ENCODE data around the gene ESYT1. TPM values are rescaled to one million over a fixed set of nuclear protein-coding genes. Genes with fewer than 3 reads are reported as not detected.

The ESYT1 gene
- total RNA-seq, 1 experiment from 2014 or later = 107 TPM

DNA sequence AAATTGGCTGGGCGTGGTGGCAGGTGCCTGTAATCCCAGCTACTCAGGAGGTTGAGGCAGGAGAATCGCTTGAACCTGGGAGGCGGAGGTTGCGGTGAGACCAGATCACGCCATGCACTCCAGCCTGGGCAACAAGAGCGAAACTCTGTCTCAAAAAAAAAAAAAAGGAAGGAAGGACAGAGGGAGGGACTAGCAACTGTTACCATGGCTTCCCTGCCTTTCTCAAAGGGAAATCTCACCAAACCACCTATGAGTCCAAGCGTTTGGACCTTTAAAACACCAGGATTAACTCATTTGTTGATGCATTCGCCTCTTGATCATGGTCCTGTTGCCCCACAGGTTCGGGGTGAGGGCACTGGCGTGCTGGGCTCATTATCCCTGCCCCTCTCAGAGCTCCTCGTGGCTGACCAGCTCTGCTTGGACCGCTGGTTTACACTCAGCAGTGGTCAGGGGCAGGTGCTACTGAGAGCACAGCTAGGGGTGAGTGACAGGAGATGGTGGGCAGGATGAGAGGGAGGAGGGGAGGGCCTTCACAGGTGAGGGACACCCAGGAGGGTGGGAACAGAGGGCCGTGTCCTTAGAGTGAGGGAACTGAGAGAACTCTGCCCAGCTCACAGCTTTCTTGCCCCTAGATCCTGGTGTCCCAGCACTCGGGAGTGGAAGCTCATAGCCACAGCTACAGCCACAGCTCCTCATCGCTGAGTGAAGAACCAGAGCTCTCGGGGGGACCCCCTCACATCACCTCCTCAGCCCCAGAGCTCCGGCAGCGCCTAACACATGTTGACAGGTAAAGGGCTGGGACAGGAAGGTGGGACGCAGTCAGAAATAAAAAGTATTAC, 14.1 kb downstream of the ESYT1 start:
- H3K4me1 ChIP-seq (ENCODE audit: insufficient read depth, low read length, poor library complexity, severe bottlenecking) = no peaks in the 10 kb centered on the region
- no TSS peak for BruUV-seq (replicated peaks)
- no peak for TF ChIP-seq EZH2 (IDR thresholded peaks at IDR 0.05; ENCODE audit: borderline replicate concordance, low read depth, low read length, poor library complexity, severe bottlenecking)
- TF ChIP-seq, protein P1, sequence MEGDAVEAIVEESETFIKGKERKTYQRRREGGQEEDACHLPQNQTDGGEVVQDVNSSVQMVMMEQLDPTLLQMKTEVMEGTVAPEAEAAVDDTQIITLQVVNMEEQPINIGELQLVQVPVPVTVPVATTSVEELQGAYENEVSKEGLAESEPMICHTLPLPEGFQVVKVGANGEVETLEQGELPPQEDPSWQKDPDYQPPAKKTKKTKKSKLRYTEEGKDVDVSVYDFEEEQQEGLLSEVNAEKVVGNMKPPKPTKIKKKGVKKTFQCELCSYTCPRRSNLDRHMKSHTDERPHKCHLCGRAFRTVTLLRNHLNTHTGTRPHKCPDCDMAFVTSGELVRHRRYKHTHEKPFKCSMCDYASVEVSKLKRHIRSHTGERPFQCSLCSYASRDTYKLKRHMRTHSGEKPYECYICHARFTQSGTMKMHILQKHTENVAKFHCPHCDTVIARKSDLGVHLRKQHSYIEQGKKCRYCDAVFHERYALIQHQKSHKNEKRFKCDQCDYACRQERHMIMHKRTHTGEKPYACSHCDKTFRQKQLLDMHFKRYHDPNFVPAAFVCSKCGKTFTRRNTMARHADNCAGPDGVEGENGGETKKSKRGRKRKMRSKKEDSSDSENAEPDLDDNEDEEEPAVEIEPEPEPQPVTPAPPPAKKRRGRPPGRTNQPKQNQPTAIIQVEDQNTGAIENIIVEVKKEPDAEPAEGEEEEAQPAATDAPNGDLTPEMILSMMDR (conservative IDR thresholded peaks at IDR 0.05; ENCODE audit: low read depth, low read length) = no peak
- CTCF ChIA-PET = no interaction called here
- POLR2A ChIA-PET (ENCODE audit: low non-redundant PET) = no interaction called here
- H3K4me3 ChIP-seq (ENCODE audit: low read depth, low read length, poor library complexity, severe bottlenecking) = no peak overlapping the region
- intact Hi-C loops (cut with micrococcal nuclease; ENCODE audit: unreplicated experiment) = no loop called here
- no peak for DNase-seq (ENCODE audit: low spot score)
- no peaks in the 10 kb centered on the region for H3K9me3 ChIP-seq (ENCODE audit: low read depth, low read length, poor library complexity, severe bottlenecking)
- peaks cover 69% of the 10 kb centered on the region for H3K36me3 ChIP-seq (ENCODE audit: insufficient read depth, low read length, poor library complexity, severe bottlenecking)
- H3K27me3 ChIP-seq (replicated peaks; ENCODE audit: insufficient read depth, low read depth, low read length, poor library complexity) = no peaks in the 10 kb centered on the region
- H3K27ac ChIP-seq (ENCODE audit: low read depth, low read length, poor library complexity, severe bottlenecking) = no peak overlapping the region

DNA sequence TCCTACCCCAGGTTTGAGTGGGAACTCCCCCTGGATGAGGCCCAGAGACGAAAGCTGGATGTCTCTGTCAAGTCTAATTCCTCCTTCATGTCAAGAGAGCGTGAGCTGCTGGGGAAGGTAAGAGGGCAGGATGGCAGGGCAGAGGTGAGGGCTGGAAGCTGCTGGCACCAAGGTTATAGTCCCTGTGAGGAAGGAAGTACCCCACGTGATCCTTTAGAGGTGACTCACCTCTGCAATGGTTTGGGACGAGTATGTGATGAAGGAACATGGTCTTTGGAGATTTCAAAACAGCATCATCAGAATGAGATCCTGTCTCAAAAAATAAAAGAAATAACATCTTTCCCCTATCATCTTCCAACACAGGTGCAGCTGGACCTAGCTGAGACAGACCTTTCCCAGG, 15.2 kb downstream of the ESYT1 start:
- BruUV-seq (replicated peaks) = TSS peak; percentile 46
- TF ChIP-seq, protein P1 (conservative IDR thresholded peaks at IDR 0.05; ENCODE audit: low read depth, low read length) = no peak
- TF ChIP-seq EZH2 (IDR thresholded peaks at IDR 0.05; ENCODE audit: borderline replicate concordance, low read depth, low read length, poor library complexity, severe bottlenecking) = no peak
- Histone ChIP-seq H3K9me3 (ENCODE audit: low read depth, low read length, poor library complexity, severe bottlenecking) (no peaks in the 10 kb centered on the region), H3K36me3 (ENCODE audit: insufficient read depth, low read length, poor library complexity, severe bottlenecking) (peaks cover 59% of the 10 kb centered on the region), H3K27ac (ENCODE audit: low read depth, low read length, poor library complexity, severe bottlenecking) (no peak overlapping the region), H3K4me1 (ENCODE audit: insufficient read depth, low read length, poor library complexity, severe bottlenecking) (no peaks in the 10 kb centered on the region), H3K4me3 (ENCODE audit: low read depth, low read length, poor library complexity, severe bottlenecking) (no peak overlapping the region), H3K27me3 (replicated peaks; ENCODE audit: insufficient read depth, low read depth, low read length, poor library complexity) (no peaks in the 10 kb centered on the region)
- POLR2A ChIA-PET (ENCODE audit: low non-redundant PET) = interaction anchor here (0.5 kb wide), 1 partner anchor 1695 kb away, joined by 3 read pairs; no protein-coding TSS in a partner anchor
- no peak for DNase-seq (ENCODE audit: low spot score)
- intact Hi-C loops (cut with micrococcal nuclease; ENCODE audit: unreplicated experiment) = no loop called here
- CTCF ChIA-PET = no interaction called here

DNA sequence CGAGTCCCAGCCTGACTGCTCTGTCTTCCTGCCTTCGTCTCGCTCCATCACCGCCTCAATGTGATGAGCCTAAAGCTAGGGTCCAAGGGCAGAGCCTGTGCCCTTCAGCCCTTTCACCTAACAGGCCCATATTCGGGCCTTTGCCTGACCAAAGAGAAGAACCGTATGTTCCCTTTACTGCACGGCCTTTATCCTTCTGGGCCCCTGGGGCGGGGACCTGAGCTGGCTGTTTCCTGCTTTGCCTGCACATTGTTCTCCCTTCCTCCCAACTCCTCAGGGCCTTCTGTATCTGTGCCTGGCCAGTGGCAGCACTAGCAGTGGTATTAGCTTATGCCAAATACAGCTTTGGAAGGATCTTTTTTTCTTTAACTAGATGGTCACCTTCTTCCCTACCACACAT, 15.8 kb downstream of the ESYT1 start:
- peaks cover 52% of the 10 kb centered on the region for H3K36me3 ChIP-seq (ENCODE audit: insufficient read depth, low read length, poor library complexity, severe bottlenecking)
- no peak overlapping the region for H3K4me3 ChIP-seq (ENCODE audit: low read depth, low read length, poor library complexity, severe bottlenecking)
- H3K9me3 ChIP-seq (ENCODE audit: low read depth, low read length, poor library complexity, severe bottlenecking) = no peaks in the 10 kb centered on the region
- intact Hi-C loops (cut with micrococcal nuclease; ENCODE audit: unreplicated experiment) = no loop called here
- POLR2A ChIA-PET (ENCODE audit: low non-redundant PET) = no interaction called here
- no peak overlapping the region for H3K27ac ChIP-seq (ENCODE audit: low read depth, low read length, poor library complexity, severe bottlenecking)
- TF ChIP-seq, protein P1 (conservative IDR thresholded peaks at IDR 0.05; ENCODE audit: low read depth, low read length) = no peak
- no peak for TF ChIP-seq EZH2 (IDR thresholded peaks at IDR 0.05; ENCODE audit: borderline replicate concordance, low read depth, low read length, poor library complexity, severe bottlenecking)
- no TSS peak for BruUV-seq (replicated peaks)
- CTCF ChIA-PET = no interaction called here
- H3K27me3 ChIP-seq (replicated peaks; ENCODE audit: insufficient read depth, low read depth, low read length, poor library complexity) = no peaks in the 10 kb centered on the region
- DNase-seq (ENCODE audit: low spot score) = no peak
- H3K4me1 ChIP-seq (ENCODE audit: insufficient read depth, low read length, poor library complexity, severe bottlenecking) = no peaks in the 10 kb centered on the region

Measured in A673 (cell line).